ENCODE data around the gene SLBP. TPM values are rescaled to one million over a fixed set of nuclear protein-coding genes. Genes with fewer than 3 reads are reported as not detected.
"Not testable (repeated sequence)": the region's sequence is repeated elsewhere in the genome, so short reads cannot be mapped to it uniquely, and the experiment has no call there.

SLBP gene
- total RNA-seq, 1 donor from 2014 or later, result 12.1 TPM

DNA sequence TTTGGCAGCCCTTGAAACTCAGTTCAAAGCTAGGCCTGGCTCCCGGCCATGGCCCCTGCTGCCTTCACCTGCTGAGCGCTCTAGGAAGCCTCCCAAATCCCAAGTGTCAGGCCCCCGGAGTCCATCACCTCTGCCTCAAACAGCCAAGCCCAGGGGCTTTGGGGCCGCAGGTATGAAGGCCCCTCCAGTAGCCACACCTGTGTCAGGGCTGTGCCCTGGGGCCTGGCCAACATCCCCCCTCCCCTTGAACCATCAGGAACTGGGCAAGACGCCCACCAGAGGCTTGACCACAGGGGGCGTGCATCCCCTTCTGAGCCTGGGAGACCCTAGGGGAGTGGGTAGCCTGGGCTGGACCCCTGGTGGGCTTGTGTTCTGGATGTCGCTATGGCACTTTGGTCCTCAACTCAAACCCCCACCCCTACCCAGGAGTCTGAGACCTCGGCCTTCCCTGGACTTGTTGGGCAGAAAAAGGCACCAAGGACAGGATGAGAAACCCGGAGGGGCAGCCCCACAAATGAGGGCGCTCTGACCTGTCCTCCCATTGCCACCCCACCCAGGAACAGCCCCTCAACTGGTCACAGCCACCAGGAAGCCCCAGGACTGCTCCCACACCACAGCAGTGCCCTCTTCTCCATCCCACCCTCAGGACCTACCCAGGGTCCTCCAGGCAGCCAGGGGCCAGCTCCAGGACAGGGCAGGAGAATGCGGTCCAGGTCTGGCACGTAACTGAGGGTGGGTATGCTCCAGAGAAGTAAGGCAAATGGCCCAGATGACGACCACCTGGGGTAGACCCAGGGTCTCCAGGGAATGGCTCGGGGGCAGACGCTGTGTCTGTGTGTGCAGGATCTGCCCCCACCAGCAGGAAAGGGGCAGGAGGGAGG, 4.2 kb upstream of the SLBP start:
- no peak for DNase-seq (ENCODE audit: low spot score)

DNA sequence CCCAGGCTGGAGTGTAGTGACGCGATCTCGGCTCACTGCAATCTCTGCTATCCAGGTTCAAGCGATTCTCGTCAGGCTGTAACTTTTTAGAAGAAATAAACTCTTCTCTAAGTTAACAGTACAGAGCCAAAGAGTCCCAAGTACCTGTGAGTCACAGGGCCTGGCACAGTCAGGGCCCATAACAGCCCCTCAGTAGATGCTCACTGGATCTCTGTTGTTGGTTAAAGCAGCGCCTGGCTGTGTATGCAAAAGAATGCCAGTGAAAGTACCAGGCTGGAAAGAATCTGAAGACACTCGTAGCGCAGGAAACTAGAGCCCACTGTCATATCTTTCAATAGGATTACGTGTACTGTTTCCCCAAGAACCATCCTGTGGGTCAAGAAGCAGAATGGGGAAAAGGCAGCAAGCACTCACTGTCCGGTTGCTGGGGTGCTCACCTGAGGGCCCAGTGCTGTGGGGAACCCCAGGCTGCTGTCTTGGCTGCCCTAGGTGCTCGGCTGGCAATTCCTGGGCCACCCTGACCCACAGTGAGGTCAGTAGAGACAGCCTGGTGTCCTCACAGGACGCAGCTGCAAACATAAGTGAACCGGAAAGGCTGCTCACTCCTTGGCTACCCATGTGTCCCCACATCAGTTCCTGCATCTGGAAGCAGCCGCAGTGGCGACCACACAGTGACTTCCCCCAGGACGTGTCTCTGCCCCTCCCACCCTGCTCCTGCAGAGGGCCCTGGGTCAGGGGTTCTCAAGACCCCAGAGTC, 3.1 kb upstream of the SLBP start:
- intact Hi-C loops (cut with DNase I), result no loop called here

More for the DNA sequence above, 4.2 kb upstream of the SLBP start:
- intact Hi-C loops (cut with DNase I), result no loop called here

DNA sequence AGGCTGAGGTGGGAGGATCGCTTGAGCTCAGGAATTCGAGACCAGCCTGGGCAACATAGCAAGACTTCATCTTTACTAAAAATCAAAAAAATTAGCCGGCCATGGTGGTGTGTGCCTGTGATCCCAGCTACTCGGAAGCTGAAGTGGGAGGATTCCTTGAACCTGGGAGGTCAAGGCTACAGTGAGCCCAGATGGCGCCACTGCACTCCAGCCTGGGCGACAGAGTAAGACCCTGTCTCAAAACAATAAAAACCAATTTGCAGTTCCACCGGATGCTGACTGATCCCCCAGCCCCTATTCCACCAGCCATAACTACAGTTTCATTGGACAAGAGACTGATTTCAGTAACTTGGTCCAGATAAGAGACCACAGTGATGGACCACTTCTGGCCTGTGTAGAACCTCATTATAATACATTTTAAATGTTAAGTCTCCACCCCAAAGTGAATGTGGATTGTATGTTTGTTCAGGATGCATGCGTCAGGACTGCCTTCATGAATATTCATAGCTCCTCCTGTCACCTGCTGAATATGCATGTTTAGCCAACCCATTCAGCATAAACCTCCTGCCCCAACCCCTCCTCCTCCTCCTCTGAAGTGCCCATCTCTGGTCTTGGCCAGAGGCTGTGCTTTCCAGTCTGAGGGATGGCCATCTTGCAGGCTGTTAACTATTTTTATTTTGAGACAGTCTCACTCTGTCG, 2.3 kb upstream of the SLBP start:
- DNase-seq (ENCODE audit: low spot score), result no peak
- intact Hi-C loops (cut with DNase I), result loop anchor here (5.0 kb wide), 1 partner anchor 367 kb away; the partner anchor contains the start of gene UVSSA

More for the DNA sequence above, 3.1 kb upstream of the SLBP start:
- DNase-seq (ENCODE audit: low spot score), result no peak

DNA sequence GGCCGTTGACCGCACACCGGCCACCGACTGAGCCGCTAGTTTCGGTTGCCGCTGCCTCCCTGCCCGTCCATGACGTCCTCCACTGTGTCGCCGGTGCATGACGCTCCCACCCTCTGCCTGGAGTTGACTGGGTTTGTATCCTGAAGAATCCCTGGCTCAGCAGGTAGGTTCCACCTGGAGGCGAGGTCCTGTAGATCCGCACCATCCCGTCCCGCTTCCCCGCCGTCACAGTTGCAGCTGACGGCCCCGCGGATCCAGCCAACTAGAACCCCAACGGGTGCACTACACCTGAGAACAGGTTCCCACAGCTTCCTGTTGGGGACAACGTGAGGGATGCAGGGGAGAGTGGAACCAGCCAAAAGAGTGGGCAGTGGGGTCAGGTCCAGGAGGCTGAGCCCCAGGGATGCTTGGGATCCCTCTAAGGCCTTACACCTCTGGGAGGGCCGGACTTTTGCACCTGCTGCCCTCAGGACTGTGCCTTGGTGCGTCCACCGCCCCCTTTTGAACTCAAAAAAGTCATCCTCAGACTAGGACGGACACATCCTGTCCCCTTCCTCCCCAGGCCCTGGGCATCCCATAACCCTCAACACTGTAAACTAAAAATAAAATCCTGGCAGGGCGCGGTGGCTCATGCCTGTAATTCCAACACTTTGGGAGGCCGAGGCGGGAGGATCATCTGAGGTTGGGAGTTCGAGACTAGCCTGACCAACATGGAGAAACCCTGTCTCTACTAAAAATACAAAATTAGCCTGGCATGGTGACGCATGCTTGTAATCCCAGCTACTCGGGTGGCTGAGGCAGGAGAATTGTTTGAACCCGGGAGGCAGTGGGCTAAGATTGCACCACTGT, 1.1 kb upstream of the SLBP start:
- DNase-seq (ENCODE audit: low spot score), result no peak
- intact Hi-C loops (cut with DNase I), result loop anchor here (5.0 kb wide), 1 partner anchor 366 kb away; the partner anchor contains the start of gene UVSSA

DNA sequence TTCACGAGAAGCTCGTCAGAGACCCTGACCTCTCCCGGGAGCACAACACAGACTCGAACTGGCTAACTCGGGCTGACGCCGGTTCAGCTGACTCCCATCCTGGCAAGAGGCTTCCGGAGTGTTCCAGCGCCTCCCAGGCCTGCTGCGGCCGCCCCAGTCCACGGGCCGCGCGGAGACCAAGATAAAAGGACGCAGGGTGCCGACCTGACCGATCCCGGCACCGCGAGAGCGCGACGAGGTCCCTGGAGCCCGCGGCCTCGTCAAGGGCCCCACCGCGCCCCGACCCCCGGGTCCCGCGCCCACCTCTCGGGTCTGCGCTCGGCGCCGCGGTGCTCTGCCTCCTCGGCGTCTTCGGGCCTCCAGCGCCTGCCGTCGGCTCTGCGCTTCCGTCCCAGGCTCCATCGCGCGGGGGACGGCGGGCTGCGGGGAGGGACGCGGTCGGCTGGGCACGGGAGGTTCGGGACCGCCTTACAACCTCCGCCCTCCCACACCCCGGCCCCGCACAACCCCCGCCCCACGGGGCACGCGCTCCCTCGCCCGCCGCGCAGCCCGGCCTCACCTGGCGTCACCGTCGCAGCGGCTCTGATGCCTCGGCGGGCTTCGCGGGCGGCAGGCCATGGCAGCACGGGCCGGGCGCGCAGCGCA, 426 bp downstream of the SLBP start:
- DNase-seq (ENCODE audit: low spot score), result peak; percentile 87
- intact Hi-C loops (cut with DNase I), result loop anchor here (1.0 to 5.0 kb wide), 2 partner anchors 10 to 364 kb away; partner anchors contain the start of genes TACC3, TMEM129 and UVSSA

DNA sequence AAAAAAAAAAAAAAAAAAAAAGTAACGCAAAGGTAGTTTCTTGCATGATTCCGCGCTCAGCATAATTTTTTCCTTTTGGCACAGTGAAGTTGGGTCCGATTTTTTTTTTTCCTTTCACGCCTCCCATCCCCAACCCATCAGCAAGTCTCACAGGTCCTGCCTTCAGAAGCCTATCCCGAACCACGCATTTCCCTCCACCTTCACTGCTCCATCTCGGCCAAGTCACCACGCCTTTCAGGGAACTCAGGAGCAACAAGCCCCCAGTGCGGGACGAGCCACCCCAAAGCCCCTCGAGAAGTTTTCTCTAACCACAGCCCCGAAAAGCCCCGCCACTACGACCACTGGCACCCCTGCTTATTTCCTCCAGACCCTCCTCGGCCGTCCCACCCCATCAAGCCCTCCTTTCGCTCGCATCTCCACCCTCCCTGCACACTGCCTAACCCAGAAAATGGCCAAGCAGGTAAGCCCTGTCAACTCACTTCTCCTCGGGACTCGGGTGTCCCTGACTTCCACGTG, 1.0 kb downstream of the SLBP start:
- intact Hi-C loops (cut with DNase I), result loop anchor here (5.0 kb wide), 1 partner anchor 364 kb away; the partner anchor contains the start of gene UVSSA
- DNase-seq (ENCODE audit: low spot score), result no peak

DNA sequence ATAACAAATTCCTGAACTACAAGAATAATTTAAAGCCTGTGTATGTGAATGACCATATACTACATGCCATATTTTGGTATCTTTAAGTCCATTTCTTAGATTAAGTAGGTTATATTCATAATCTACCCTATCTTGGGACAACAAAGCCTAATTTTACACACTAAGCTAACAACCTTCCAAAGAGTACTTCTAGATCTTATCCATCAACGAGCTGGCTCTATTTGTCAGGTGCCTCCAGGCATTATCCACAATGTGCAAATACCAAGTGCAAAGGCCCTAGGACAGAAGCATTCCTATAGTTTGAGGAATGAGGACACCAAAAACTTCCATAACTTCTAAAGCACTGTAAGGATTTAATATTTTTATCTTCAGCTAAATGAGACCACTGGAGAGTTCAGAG, 3.5 kb downstream of the SLBP start:
- DNase-seq (ENCODE audit: low spot score), result no peak
- intact Hi-C loops (cut with DNase I), result no loop called here

DNA sequence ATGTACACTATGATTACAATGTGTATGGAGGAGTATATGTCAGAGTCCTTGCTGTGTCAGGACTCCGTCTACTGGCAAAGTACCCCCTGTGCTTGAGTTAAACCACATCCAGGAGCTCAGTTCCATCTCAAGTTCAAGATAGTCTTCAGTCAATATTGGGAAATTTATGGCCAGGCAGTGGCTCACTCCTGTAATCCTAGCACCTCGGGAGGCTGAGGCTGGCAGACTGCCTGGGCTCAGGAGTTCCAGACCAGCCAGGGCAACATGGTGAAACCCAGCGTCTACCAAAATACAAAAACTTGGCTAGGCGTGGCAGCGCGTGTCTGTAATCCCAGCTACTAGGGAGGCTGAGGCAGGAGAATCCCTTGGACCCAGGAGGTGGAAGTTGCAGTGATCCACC, 5.8 kb downstream of the SLBP start:
- intact Hi-C loops (cut with DNase I), result no loop called here
- DNase-seq (ENCODE audit: low spot score), result no peak

DNA sequence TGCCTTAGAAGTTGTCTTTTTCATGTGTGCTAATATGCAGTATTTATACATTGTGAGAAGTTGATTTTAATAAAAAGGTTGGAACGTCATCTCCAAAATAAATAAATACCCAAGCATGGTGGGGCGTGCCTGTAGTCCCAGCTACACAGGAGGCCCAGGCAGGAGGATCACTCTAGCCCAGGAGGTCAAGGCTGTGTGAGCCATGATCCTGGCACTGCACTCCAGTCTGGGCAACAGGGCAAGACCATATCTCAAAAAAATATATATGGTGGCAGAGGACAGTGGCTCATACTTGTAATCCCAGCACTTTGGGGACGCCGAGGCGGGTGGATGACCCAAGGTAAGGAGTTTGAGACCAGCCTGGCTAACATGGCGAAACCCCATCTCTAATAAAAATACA, 6.4 kb downstream of the SLBP start:
- DNase-seq (ENCODE audit: low spot score), result no peak
- intact Hi-C loops (cut with DNase I), result no loop called here

DNA sequence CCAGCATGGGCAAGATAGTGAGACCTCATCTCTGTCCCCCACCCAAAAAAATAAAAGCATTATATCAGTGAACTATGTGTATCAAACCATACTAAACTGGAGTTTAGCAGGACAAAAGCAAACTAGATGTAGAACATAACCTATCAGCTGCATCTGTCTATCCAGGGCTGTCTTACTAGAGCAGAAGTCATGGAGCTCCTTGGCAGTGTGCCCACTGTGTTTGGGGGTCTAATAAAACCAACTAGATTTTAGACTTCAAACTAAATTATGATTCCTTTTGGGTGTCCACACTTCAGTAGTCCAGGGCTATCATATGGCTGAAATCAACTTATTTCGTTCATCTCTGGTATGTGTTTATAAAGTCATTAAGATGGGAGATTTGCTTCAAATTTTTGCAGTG, 8.3 kb downstream of the SLBP start:
- intact Hi-C loops (cut with DNase I), result no loop called here
- DNase-seq (ENCODE audit: low spot score), result no peak

DNA sequence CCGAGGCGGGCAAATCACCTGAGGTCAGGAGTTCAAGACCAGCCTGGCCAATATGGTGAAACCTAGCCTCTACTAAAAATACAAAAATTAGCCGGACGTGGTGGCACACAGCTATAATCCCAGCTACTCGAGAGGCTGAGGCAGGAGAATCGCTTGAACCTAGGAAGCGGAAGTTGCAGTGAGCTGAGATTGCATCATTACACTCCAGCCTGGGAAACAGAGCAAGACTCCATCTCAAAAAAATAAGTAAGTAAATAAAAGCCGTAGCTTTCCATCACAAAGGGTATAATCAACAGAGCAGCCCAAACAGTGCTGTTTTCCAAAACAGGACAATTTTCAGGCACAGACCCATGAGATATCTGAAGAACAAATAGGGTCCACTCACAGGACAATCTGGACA, 10.4 kb downstream of the SLBP start:
- intact Hi-C loops (cut with DNase I); DNase-seq (ENCODE audit: low spot score): not testable (repeated sequence)

DNA sequence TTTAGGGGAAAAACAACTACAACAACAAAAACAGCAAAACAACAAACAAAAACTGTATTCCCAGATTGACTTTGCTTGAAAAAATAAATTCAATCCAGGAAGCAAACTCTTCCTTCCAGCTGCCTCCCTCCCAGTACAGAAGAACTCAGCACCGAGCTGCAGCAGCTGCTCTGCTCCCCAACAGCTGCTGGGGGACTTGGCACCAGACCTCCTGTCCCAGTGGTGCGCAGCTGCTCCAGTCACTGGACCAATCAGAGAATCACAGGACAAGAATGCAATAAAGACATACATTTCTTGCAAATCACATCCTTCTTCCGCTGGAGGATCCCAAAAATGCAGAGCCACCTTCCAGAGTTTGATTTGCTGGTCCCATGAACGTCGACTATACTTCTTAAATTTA, 16.2 kb downstream of the SLBP start:
- intact Hi-C loops (cut with DNase I), result no loop called here
- DNase-seq (ENCODE audit: low spot score), result no peak

DNA sequence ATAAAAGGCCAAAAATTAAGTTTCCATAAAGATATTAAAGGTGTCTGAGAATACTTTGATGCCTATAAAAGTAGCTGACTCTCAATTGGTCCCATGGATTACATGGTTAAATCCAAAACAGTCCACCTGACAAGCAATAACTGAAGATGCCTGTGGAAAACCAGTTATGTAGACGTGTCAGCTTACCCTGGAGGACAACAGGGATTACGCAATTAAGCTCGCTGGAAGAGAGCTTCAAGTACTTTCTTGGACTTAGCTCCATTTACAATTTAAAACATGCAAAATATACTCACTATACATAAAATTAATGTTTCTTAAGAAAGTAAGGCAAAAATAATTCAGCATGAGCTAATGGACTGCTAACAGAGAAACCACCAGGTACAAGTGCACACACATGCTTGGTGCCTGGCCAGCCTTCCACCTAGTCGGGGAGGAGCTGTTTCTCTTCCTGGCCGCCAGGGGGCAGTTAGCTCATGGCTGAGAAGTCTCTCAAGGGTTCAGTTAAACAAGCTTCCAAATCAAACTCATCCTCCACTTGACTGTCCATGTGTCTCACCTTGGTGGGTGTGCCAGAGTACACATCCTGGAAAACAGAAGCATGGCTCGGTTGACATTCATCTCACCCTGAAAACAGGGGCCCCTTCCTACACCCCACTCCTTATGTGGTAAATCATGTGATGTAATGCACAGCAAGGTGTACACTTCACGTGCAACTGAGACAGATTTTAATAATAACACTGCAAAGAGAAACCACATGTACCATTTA, 18.8 kb downstream of the SLBP start:
- intact Hi-C loops (cut with DNase I), result loop anchor here (1.0 kb wide), 1 partner anchor 36 kb away; no protein-coding TSS in a partner anchor
- peak; percentile 91 for DNase-seq (ENCODE audit: low spot score)

DNA sequence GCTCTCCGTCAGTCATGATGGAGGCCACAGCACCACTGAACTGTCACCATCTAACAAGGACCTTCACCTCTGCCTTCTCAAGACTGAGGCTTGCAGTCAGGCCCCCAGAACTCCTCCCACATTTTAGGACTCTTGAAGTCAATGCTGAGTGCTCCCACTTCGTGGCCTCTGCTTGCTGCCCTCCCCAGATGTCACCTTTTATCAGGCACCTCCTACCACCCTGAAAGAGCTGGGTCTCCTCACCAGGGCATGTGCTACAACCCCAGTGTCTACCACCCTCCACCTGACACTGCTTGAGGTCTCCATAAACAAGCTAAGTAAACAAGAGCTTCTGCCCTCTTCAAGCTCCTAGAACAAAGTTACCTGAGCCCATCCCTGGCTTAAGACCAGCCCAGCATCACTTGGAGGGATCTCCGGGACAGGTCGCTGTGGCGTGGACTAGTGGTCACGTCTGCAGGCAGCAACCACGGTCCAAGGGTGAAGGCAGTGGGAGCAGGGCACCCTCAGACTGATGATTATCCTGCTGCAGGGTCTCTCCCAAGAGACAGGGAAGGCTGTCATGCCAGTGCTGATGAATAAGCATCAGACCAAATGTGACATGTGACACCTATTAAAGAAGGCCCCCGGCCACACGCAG, 20.3 kb downstream of the SLBP start:
- DNase-seq (ENCODE audit: low spot score), result no peak
- intact Hi-C loops (cut with DNase I), result no loop called here

DNA sequence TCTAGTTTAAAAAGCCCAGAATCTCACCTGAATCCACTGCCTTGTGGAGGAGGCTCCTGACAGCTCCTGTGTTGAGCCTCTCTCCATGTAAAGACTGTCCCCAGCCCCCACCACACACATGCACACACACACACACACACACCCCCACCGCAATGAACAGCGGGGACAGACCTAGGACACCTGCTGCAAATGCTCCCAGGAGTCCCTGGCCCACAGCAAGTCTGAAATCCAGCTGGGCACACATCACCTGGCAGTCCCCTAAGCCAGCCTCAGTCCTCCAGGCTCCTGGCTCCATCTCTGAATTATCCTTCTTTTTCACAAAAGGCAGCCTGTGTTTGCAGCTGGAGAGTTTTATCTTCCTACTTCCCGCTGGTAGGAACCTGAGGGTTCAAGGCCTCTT, 21.4 kb downstream of the SLBP start:
- intact Hi-C loops (cut with DNase I), result no loop called here
- DNase-seq (ENCODE audit: low spot score), result no peak

DNA sequence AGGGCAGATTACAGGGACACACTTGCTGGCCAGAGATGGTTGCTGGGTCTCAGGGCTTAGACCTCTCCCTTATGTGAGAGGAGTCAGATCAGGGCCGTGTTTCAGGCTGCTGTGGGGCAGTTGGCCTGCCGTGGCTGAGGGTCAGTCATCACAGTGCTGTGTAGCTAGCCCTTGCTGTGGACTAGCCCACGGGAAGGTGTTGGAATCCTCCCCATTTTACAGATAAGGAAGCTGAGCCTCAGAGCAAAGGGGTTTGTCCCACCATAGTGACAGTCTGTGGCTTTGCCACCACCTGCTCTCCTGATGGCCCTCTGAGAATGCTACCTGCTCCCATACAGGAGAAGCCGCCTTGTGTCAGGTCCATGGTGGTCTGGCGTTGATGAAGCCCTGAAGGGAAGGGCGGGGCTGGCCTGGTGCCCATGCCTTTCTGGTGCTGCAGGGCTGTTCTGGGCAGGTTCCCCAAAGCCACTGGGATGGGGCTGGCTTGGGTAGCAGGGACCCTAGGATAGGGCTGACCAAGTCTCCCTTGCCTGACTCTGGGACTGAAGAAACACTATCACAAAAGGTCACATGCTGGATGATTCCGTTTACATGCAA, 25.6 kb downstream of the SLBP start:
- DNase-seq (ENCODE audit: low spot score), result no peak
- intact Hi-C loops (cut with DNase I), result no loop called here
